ENCODE measurements around the gene NGDN.
"Not testable (repeated sequence)": the region's sequence is repeated elsewhere in the genome, so short reads cannot be mapped to it uniquely, and the experiment has no call there.

NGDN gene

GRCh38 chr14:23438101-23438971, 31.2 kb upstream of the NGDN start:
- DNase-seq, result no peak

GRCh38 chr14:23439107-23439835, 30.2 kb upstream of the NGDN start:
- no peak for DNase-seq

GRCh38 chr14:23441076-23441475, 28.4 kb upstream of the NGDN start:
- no peak for DNase-seq

GRCh38 chr14:23442721-23443356, 26.7 kb upstream of the NGDN start:
- no peak for DNase-seq

GRCh38 chr14:23443411-23443812, 26.1 kb upstream of the NGDN start:
- no peak for DNase-seq

- DNase-seq, result no peak
Observed at GRCh38 chr14:23443881-23444280, 25.6 kb upstream of the NGDN start.

GRCh38 chr14:23444314-23444713, 25.2 kb upstream of the NGDN start:
- DNase-seq, result no peak

GRCh38 chr14:23445773-23446172, 23.7 kb upstream of the NGDN start:
- DNase-seq, result no peak

- no peak for DNase-seq
Observed at GRCh38 chr14:23446291-23446851, 23.1 kb upstream of the NGDN start.

GRCh38 chr14:23447361-23448350, 21.8 kb upstream of the NGDN start:
- DNase-seq, result no peak

- no peak for DNase-seq
Observed at GRCh38 chr14:23449314-23449713, 20.2 kb upstream of the NGDN start.

GRCh38 chr14:23450379-23450778, 19.1 kb upstream of the NGDN start:
- no peak for DNase-seq

GRCh38 chr14:23452237-23452636, 17.3 kb upstream of the NGDN start:
- DNase-seq, result no peak

GRCh38 chr14:23454445-23454856, 15.1 kb upstream of the NGDN start:
- no peak for DNase-seq

- DNase-seq, result not testable (repeated sequence)
Observed at GRCh38 chr14:23456883-23457586, 12.5 kb upstream of the NGDN start.

- DNase-seq, result no peak
Observed at GRCh38 chr14:23457587-23458445, 11.7 kb upstream of the NGDN start.

GRCh38 chr14:23460960-23461359, 8.5 kb upstream of the NGDN start:
- no peak for DNase-seq

GRCh38 chr14:23464700-23465099, 4.8 kb upstream of the NGDN start:
- no peak for DNase-seq

GRCh38 chr14:23465261-23465660, 4.2 kb upstream of the NGDN start:
- DNase-seq, result no peak

GRCh38 chr14:23468704-23469126, 788 bp upstream of the NGDN start:
- no peak for DNase-seq
